K562 (cell line): ENCODE data around the gene GMDS. TPM values are rescaled to one million over a fixed set of nuclear protein-coding genes. Genes with fewer than 3 reads are reported as not detected.

Source experiments
- ATAC-seq: fragments of 200-7000 bp; cut with Tn5 transposase; 3 replicates; pipeline ENCODE4 v1.9.1; 2020; ENCODE audit warnings: moderate library complexity
- BruUV-seq: library from RNA; stranded (reverse); fragments of 400-500 nt; replicated peaks from 2 replicates; lab custom pipeline; 2021; lab: Mats Ljungman, UMichigan
- CTCF ChIA-PET: fragments of 300-600 bp; formaldehyde crosslinking; extraction: SDS; loops from one replicate; lab custom pipeline; 2021; ENCODE audit warnings: low intra/inter-chr PET ratio; lab: Yijun Ruan, JAX
- POLR2A ChIA-PET: fragments of 300-600, 350-650 bp; sonication (Branson Sonifier 250); formaldehyde crosslinking; extraction: SDS; loops from one replicate; lab custom pipeline; 2021; ENCODE audit warnings: antibody characterized with exemption, inconsistent platforms; lab: Yijun Ruan, JAX
- DNase-seq, 4 experiments: peaks; one replicate each; pipeline versions ENCODE4 v3.0.0 to v3.0.0-alpha.2; 2011 to 2018; ENCODE audit warnings: low spot score in 3 of 4, mixed read lengths in 3 of 4; ENCODE audit errors: extremely low read depth in 1 of 4
- FAIRE-seq: peaks from 2 replicates; lab custom pipeline; 2011; peaks lifted over from hg19 to GRCh38; lab: Jason Lieb, UNC
- H2AFZ ChIP-seq: 2 replicates; pipeline ENCODE4 v1.6.0; 2011; ENCODE audit warnings: low read depth, low read length, control low read depth, inconsistent platforms
- H3K27ac ChIP-seq: fragments of 200-600 bp; 3 replicates; pipeline ENCODE4 v1.8.0; 2011; ENCODE audit warnings: low read depth, mild to moderate bottlenecking, control low read depth, inconsistent platforms, low read length, moderate library complexity, mixed read lengths; ENCODE audit errors: extremely low read depth
- H3K27me3 ChIP-seq, 2 experiments: fragments of 300-600 bp in 1 of 2; 2 replicates in 1 of 2; 3 replicates in 1 of 2; pipeline versions ENCODE4 v1.6.0 to v1.8.0; 2011; ENCODE audit warnings: inconsistent platforms in 2 of 2, low read length in 2 of 2, mild to moderate bottlenecking in 1 of 2, mixed read lengths in 1 of 2, moderate library complexity in 1 of 2; ENCODE audit not compliant: control insufficient read depth in 2 of 2, insufficient read depth in 2 of 2
- H3K36me3 ChIP-seq: fragments of 300-600 bp; 3 replicates; pipeline ENCODE4 v1.8.0; 2011; ENCODE audit warnings: mild to moderate bottlenecking, low read length, inconsistent platforms; ENCODE audit not compliant: control insufficient read depth, insufficient read depth
- H3K4me1 ChIP-seq, 2 experiments: fragments of 200-600 bp in 1 of 2; replicated peaks in 1 of 2; 2 replicates in 1 of 2; 3 replicates in 1 of 2; pipeline versions ENCODE4 v1.5.1 to v1.8.0; 2011; ENCODE audit warnings: inconsistent platforms in 2 of 2, low read length in 2 of 2, mild to moderate bottlenecking in 1 of 2, mixed read lengths in 1 of 2, moderate library complexity in 1 of 2; ENCODE audit not compliant: control insufficient read depth in 2 of 2, insufficient read depth in 2 of 2
- H3K4me2 ChIP-seq: 2 replicates; pipeline ENCODE4 v1.6.1; 2011; ENCODE audit warnings: low read length, control low read depth, inconsistent platforms, mixed read lengths; ENCODE audit not compliant: insufficient read depth
- H3K4me3 ChIP-seq: fragments of 200-600 bp; sonication (generic), shearing (Covaris generic); 2 replicates; pipeline ENCODE4 v1.5.1; 2016; ENCODE audit warnings: control low read depth, inconsistent platforms
- H3K79me2 ChIP-seq: fragments of 200-600 bp; 3 replicates; pipeline ENCODE4 v1.8.0; 2011; ENCODE audit warnings: low read length, inconsistent platforms; ENCODE audit not compliant: control insufficient read depth, insufficient read depth
- H3K9ac ChIP-seq, 2 experiments: 2 replicates each; pipeline versions ENCODE4 v1.6.0 to v1.6.1; 2011; ENCODE audit warnings: low read depth in 2 of 2, low read length in 2 of 2, control low read depth in 1 of 2, inconsistent platforms in 1 of 2, mild to moderate bottlenecking in 1 of 2, mixed read lengths in 1 of 2; ENCODE audit not compliant: insufficient read depth in 1 of 2
- H3K9me1 ChIP-seq: one replicate; pipeline ENCODE4 v1.6.0; 2011; ENCODE audit warnings: inconsistent platforms, mild to moderate bottlenecking, low read length, moderate library complexity; ENCODE audit not compliant: control insufficient read depth, insufficient read depth
- H3K9me3 ChIP-seq: replicated peaks from 2 replicates; pipeline ENCODE4 v1.5.1; 2011; ENCODE audit warnings: low read depth, low read length, inconsistent platforms; ENCODE audit not compliant: control insufficient read depth, insufficient read depth
- H4K20me1 ChIP-seq: replicated peaks from 2 replicates; pipeline ENCODE4 v1.6.1; 2011; ENCODE audit warnings: low read length, inconsistent platforms, mixed read lengths; ENCODE audit not compliant: control insufficient read depth, insufficient read depth
- RFX5 ChIP-seq: IDR thresholded peaks from 2 replicates; pipeline ENCODE4 v1.6.1; 2011; ENCODE audit warnings: low read depth, mild to moderate bottlenecking, improper control_type of control experiment, low read length
- WGBS: fragments of 100-300 bp; shearing (Covaris generic); methylation state at CpG from one replicate; pipeline ENCODE4 v1.1.6; 2016; ENCODE audit warnings: low coverage, mixed read lengths; ENCODE audit not compliant: insufficient coverage; ENCODE audit errors: missing lambda C conversion rate; 5-methylcytosine and 5-hydroxymethylcytosine counted together
- in situ Hi-C: fragments of 300-500 bp; cut with MboI; formaldehyde crosslinking; loops from 4 replicates; pipeline ENCODE4 v1.15.0; 2018; ENCODE audit warnings: inconsistent platforms, mixed read lengths
- intact Hi-C: fragments of 100-400 bp; cut with micrococcal nuclease; formaldehyde crosslinking; loops from 2 replicates; pipeline ENCODE4 v1.14.2; 2022
- polyA plus RNA-seq, 8 experiments: library from polyadenylated mRNA; depleted of rRNA in 4 of 8; stranded (reverse) in 5 of 8; unstranded in 3 of 8; fragments of >200 nt; fragmentation: Nextera tagmentation in 2 of 8; fragmentation: Illumina TruSeq in 1 of 8; extraction: Ambion mirVana in 2 of 8; extraction: Trizol in 1 of 8; gene quantifications; 2 replicates each; pipeline versions ENCODE4 v1.2.1 to v1.2.3, GENCODE V29; 2011 to 2014; ENCODE audit warnings: inconsistent platforms in 1 of 8, missing spikeins in 1 of 8
- total RNA-seq, 7 experiments: library from RNA; depleted of rRNA in 6 of 7; stranded (reverse); fragments of >200 nt in 6 of 7; fragmentation: Illumina TruSeq in 2 of 7; extraction: Trizol in 2 of 7; gene quantifications; 2 replicates each; pipeline versions ENCODE4 v1.2.1 to v1.2.3, GENCODE V29; 2011 to 2021; ENCODE audit warnings: low replicate concordance in 1 of 7
- TF ChIP-seq, protein P1 (sequence below): fragments of 450-650 bp; formaldehyde crosslinking; IDR thresholded peaks from 2 replicates; pipeline ENCODE4 v1.4.0; 2020; ENCODE audit warnings: mild to moderate bottlenecking, mixed read lengths
- TF ChIP-seq, protein P2 (sequence below): fragments of 450-650 bp; formaldehyde crosslinking; IDR thresholded peaks from 2 replicates; pipeline ENCODE4 v1.4.0; 2022; ENCODE audit warnings: missing genetic modification characterization

The GMDS gene
- total and polyA plus RNA-seq, 9 of the 15 experiments (the other 6 are each of a cell fraction or from before 2014, with no cell fraction given) = 0.48 to 31.8 (median 13.4) TPM

DNA sequence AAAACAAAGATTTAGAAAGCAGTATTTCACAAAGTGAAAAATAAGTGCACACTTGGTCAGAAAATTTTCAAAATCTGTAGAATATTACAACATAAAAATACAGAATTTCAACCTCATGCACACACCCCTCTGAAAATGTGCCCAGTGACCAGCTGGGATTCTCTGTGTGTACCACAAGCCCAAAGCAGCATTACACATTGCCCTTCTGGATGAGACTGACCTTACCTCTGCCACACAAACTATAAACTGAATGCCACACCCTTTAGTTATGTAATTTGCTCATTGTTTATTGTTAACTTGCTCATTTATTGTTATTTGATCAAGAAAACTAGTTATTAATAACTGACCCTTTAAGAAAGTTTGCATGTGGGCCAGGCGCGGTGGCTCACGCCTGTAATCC is 332.7 kb downstream of the GMDS start:
- POLR2A ChIA-PET = no interaction called here
- H3K9me1 ChIP-seq = no peaks in the 10 kb centered on the region
- DNase-seq (no peak), FAIRE-seq (no peak)
- no peak overlapping the region for H3K27ac ChIP-seq
- TF ChIP-seq, protein P1, sequence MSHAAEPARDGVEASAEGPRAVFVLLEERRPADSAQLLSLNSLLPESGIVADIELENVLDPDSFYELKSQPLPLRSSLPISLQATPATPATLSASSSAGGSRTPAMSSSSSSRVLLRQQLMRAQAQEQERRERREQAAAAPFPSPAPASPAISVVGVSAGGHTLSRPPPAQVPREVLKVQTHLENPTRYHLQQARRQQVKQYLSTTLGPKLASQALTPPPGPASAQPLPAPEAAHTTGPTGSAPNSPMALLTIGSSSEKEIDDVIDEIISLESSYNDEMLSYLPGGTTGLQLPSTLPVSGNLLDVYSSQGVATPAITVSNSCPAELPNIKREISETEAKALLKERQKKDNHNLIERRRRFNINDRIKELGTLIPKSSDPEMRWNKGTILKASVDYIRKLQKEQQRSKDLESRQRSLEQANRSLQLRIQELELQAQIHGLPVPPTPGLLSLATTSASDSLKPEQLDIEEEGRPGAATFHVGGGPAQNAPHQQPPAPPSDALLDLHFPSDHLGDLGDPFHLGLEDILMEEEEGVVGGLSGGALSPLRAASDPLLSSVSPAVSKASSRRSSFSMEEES = no peak
- no peak for TF ChIP-seq RFX5
- TF ChIP-seq, protein P2, sequence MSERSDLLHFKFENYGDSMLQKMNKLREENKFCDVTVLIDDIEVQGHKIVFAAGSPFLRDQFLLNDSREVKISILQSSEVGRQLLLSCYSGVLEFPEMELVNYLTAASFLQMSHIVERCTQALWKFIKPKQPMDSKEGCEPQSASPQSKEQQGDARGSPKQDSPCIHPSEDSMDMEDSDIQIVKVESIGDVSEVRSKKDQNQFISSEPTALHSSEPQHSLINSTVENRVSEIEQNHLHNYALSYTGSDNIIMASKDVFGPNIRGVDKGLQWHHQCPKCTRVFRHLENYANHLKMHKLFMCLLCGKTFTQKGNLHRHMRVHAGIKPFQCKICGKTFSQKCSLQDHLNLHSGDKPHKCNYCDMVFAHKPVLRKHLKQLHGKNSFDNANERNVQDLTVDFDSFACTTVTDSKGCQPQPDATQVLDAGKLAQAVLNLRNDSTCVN (CRISPR knock-in tag) = no peak
- TF ChIP-seq, all 486 proteins: peak for 0
- no peak overlapping the region for H3K4me2 ChIP-seq
- intact Hi-C loops (no loop called here), in situ Hi-C loops (no loop called here)
- no peak for ATAC-seq
- no peaks in the 10 kb centered on the region for H3K4me1 ChIP-seq
- CTCF ChIA-PET = no interaction called here
- no peaks in the 10 kb centered on the region for H3K36me3 ChIP-seq
- no TSS peak for BruUV-seq
- WGBS = 83% methylated on average over 3 of the region's 3 CpGs
- H3K79me2 ChIP-seq = no peaks in the 10 kb centered on the region
- no peak overlapping the region for H3K4me3 ChIP-seq
- H3K27me3 ChIP-seq = peaks cover 0 to 18% of the 10 kb centered on the region in 2 experiments; a peak in 1 of 5 replicates
- no peak overlapping the region for H2AFZ ChIP-seq
- no peaks in the 10 kb centered on the region; the same call in 1 of the 2 replicates for H4K20me1 ChIP-seq
- no peak overlapping the region for H3K9ac ChIP-seq
- no peaks in the 10 kb centered on the region for H3K9me3 ChIP-seq
